GM23338 (cell line): ENCODE results near the gene RAB3A. TPM values are rescaled to one million over a fixed set of nuclear protein-coding genes. Genes with fewer than 3 reads are reported as not detected.
A peak's percentile ranks its signal among the peaks of the same experiment; 100 is the strongest.

Experiments
- ATAC-seq: fragments of 200-7000 bp; cut with Tn5 transposase; 3 replicates; pipeline ENCODE4 v1.9.1; 2020
- DNase-seq: peaks from one replicate; pipeline ENCODE4 v3.0.0-alpha.2; 2015; ENCODE audit warnings: low spot score
- H2AFZ ChIP-seq: fragments of 200-600 bp; sonication (generic); 2 replicates; pipeline ENCODE4 v1.8.0; 2016; ENCODE audit warnings: antibody characterized with exemption, mild to moderate bottlenecking, moderate library complexity
- H3F3A ChIP-seq: fragments of 200-600 bp; sonication (generic); replicated peaks from 2 replicates; pipeline ENCODE4 v1.8.0; 2017; ENCODE audit warnings: antibody characterized with exemption, mixed run types, low read depth
- H3K27ac ChIP-seq: fragments of 200-600 bp; sonication (generic); 2 replicates; pipeline ENCODE4 v1.6.1; 2016; ENCODE audit warnings: low read depth
- H3K27me3 ChIP-seq: fragments of 200-600 bp; sonication (generic); 2 replicates; pipeline ENCODE4 v1.8.0; 2016; ENCODE audit warnings: mild to moderate bottlenecking, mixed run types, moderate library complexity; ENCODE audit not compliant: insufficient read depth
- H3K36me3 ChIP-seq: fragments of 200-600 bp; sonication (generic); 2 replicates; pipeline ENCODE4 v1.8.0; 2016; ENCODE audit warnings: mild to moderate bottlenecking; ENCODE audit not compliant: insufficient read depth
- H3K4me1 ChIP-seq: fragments of 200-600 bp; sonication (generic); 2 replicates; pipeline ENCODE4 v1.8.0; 2016; ENCODE audit warnings: mild to moderate bottlenecking, moderate library complexity; ENCODE audit not compliant: insufficient read depth
- H3K4me2 ChIP-seq: fragments of 200-600 bp; sonication (generic); 2 replicates; pipeline ENCODE4 v1.7.1; 2017; ENCODE audit warnings: mixed run types
- H3K4me3 ChIP-seq: fragments of 200-600 bp; sonication (generic); 2 replicates; pipeline ENCODE4 v1.6.1; 2016; ENCODE audit warnings: mixed run types
- H3K79me2 ChIP-seq: fragments of 200-600 bp; sonication (generic); replicated peaks from 2 replicates; pipeline ENCODE4 v1.8.0; 2017; ENCODE audit warnings: mild to moderate bottlenecking; ENCODE audit not compliant: insufficient read depth
- H3K9me2 ChIP-seq: fragments of 200-600 bp; sonication (generic); 2 replicates; pipeline ENCODE4 v1.8.0; 2017; ENCODE audit not compliant: insufficient read depth
- H4K20me1 ChIP-seq: fragments of 200-600 bp; sonication (generic); replicated peaks from 2 replicates; pipeline ENCODE4 v1.8.0; 2017; ENCODE audit warnings: mild to moderate bottlenecking; ENCODE audit not compliant: insufficient read depth
- H3K27ac Mint-ChIP-seq: 2 replicates; pipeline ENCODE4 v1.8.0; 2020; ENCODE audit warnings: inconsistent platforms, mild to moderate bottlenecking, moderate library complexity, mixed read lengths
- H3K27me3 Mint-ChIP-seq: 3 replicates; pipeline ENCODE4 v1.8.0; 2022; ENCODE audit warnings: low read depth, mild to moderate bottlenecking, moderate library complexity, mixed read lengths, inconsistent platforms; ENCODE audit not compliant: insufficient read depth, poor library complexity
- H3K36me3 Mint-ChIP-seq: 3 replicates; pipeline ENCODE4 v1.8.0; 2021; ENCODE audit warnings: low read depth, mild to moderate bottlenecking, inconsistent platforms, moderate library complexity, mixed read lengths
- H3K4me1 Mint-ChIP-seq: 3 replicates; pipeline ENCODE4 v1.8.0; 2020; ENCODE audit warnings: mild to moderate bottlenecking, inconsistent platforms, mixed read lengths
- H3K4me3 Mint-ChIP-seq: 3 replicates; pipeline ENCODE4 v1.8.0; 2021; ENCODE audit warnings: moderate library complexity, mild to moderate bottlenecking, inconsistent platforms, mixed read lengths
- H3K9me3 Mint-ChIP-seq: 3 replicates; pipeline ENCODE4 v1.8.0; 2020; ENCODE audit warnings: moderate library complexity, mild to moderate bottlenecking, inconsistent platforms, mixed read lengths
- CTCF ChIP-seq, 2 experiments: fragments of 200-600 bp in 1 of 2; sonication (generic) in 1 of 2; conservative IDR thresholded peaks; 2 replicates each; pipeline versions ENCODE4 v1.5.1 to v1.6.1; 2016 to 2017; ENCODE audit warnings: antibody characterized with exemption in 2 of 2, low read depth in 2 of 2, mild to moderate bottlenecking in 2 of 2, moderate library complexity in 1 of 2
- ETS1 ChIP-seq: IDR thresholded peaks from 2 replicates; pipeline ENCODE4 v1.6.1; 2016; ENCODE audit warnings: antibody characterized with exemption
- EZH2 ChIP-seq: fragments of 200-600 bp; sonication (generic); IDR thresholded peaks from one replicate; pipeline ENCODE4 v1.8.0; 2017; ENCODE audit warnings: antibody characterized with exemption, mild to moderate bottlenecking, low read depth; ENCODE audit not compliant: unreplicated experiment
- POLR2AphosphoS5 ChIP-seq: IDR thresholded peaks from 2 replicates; pipeline ENCODE4 v1.6.1; 2016; ENCODE audit warnings: antibody characterized with exemption, low read depth
- ZNF114 ChIP-seq: fragments of 250-450 bp; sonication (Bioruptor Pico); IDR thresholded peaks from 2 replicates; pipeline ENCODE4 v1.5.0; 2020; ENCODE audit warnings: mild to moderate bottlenecking, moderate library complexity
- polyA plus RNA-seq: library from polyadenylated mRNA; unstranded; fragments of >200 nt; fragmentation: Nextera tagmentation; extraction: Ambion mirVana; gene quantifications from 2 replicates; pipeline ENCODE4 v1.2.1, GENCODE V29; 2016
- total RNA-seq: library from RNA; depleted of rRNA; stranded (reverse); fragments of >200 nt; shearing (Covaris generic); gene quantifications from 2 replicates; pipeline ENCODE4 v1.2.3, GENCODE V29; 2014

The RAB3A gene
- total and polyA plus RNA-seq, 2 experiments from 2014 or later = 9.7 to 20.3 TPM

- TF ChIP-seq CTCF (conservative IDR thresholded peaks at IDR 0.05; ENCODE audit: low read depth in 2 of 2) (no peak), EZH2 (no peak), ETS1 (no peak), ZNF114 (CRISPR knock-in tag) (no peak)
Measured at GRCh38 chr19:18203408-18203862, 407 bp downstream of the RAB3A start (continued).

GRCh38 chr19:18202778-18203407 lies 949 bp downstream of the RAB3A start:
- DNase-seq = peak; percentile 84
- H4K20me1 ChIP-seq = peaks cover 5% of the 10 kb centered on the region
- peak overlapping the region; percentile 76 for H2AFZ ChIP-seq
- Mint-ChIP-seq H3K4me3 (peak overlapping the region; percentile 97), H3K27me3 (peaks cover 16% of the 10 kb centered on the region), H3K27ac (peak overlapping the region; percentile 96; the same call in 1 of the 2 replicates), H3K36me3 (peaks cover 34% of the 10 kb centered on the region), H3K4me1 (peaks cover 17% of the 10 kb centered on the region), H3K9me3 (no peaks in the 10 kb centered on the region)
- peak; percentile 24 for ATAC-seq
- H3K27ac ChIP-seq = no peak overlapping the region
- H3K4me2 ChIP-seq = peak overlapping the region; percentile 94
- peaks cover 11% of the 10 kb centered on the region for H3K4me1 ChIP-seq
- H3K27me3 ChIP-seq = no peaks in the 10 kb centered on the region
- peaks cover 31% of the 10 kb centered on the region for H3F3A ChIP-seq
- H3K79me2 ChIP-seq = 0 out of 2 replicates have a peak, but pooled peaks cover 6% of the 10 kb centered on the region
- no peaks in the 10 kb centered on the region for H3K9me2 ChIP-seq
- H3K36me3 ChIP-seq = peaks cover 11% of the 10 kb centered on the region; the same call in 1 of the 2 replicates
- peak overlapping the region; percentile 90 for H3K4me3 ChIP-seq
- TF ChIP-seq POLR2AphosphoS5 = peak; percentile 17; the same call in 1 of the 2 replicates
- TF ChIP-seq ETS1 = no peak
- peak; percentile 48 to 76 for TF ChIP-seq CTCF (conservative IDR thresholded peaks at IDR 0.05; ENCODE audit: low read depth in 2 of 2)
